B cell (primary cell): ENCODE data around the gene TTC22. TPM values are rescaled to one million over a fixed set of nuclear protein-coding genes. Genes with fewer than 3 reads are reported as not detected.

Experiments used
- ATAC-seq: fragments of 200-7000 bp; cut with Tn5 transposase; one replicate; pipeline ENCODE4 v1.10.0; 2021; ENCODE audit warnings: low read depth, mild to moderate bottlenecking, moderate number of reproducible peaks, moderate library complexity
- CTCF ChIA-PET: fragments of 350-600 bp; sonication (Branson Sonifier 250); formaldehyde crosslinking; loops from one replicate; lab custom pipeline; 2021; ENCODE audit warnings: antibody characterized with exemption, inconsistent platforms; lab: Charles Lee
- POLR2A ChIA-PET: fragments of 350-600 bp; sonication (Branson Sonifier 250); formaldehyde crosslinking; loops from one replicate; lab custom pipeline; 2021; ENCODE audit warnings: antibody characterized with exemption; lab: Charles Lee
- DNase-seq: peaks from one replicate; pipeline ENCODE4 v3.0.0; 2013
- H2AFZ ChIP-seq: 2 replicates; pipeline ENCODE4 v1.6.1; 2012; ENCODE audit warnings: mild to moderate bottlenecking, low read depth, low read length; ENCODE audit not compliant: insufficient read depth, poor library complexity, severe bottlenecking
- H3K27ac ChIP-seq, 2 donors: 1 replicate in 1 of 2; 2 replicates in 1 of 2; pipeline ENCODE4 v1.5.1; 2012 to 2013; ENCODE audit warnings: low read length in 2 of 2, mild to moderate bottlenecking in 2 of 2, moderate library complexity in 1 of 2
- H3K27me3 ChIP-seq, 4 experiments: fragments of 200-600 bp in 1 of 4; sonication (generic) in 1 of 4; replicated peaks in 1 of 4; 1 replicate in 2 of 4; 2 replicates in 2 of 4; pipeline versions ENCODE4 v1.6.1 to v1.7.0; 2013 to 2016; ENCODE audit warnings: low read length in 3 of 4, mild to moderate bottlenecking in 2 of 4, mixed read lengths in 1 of 4, moderate library complexity in 1 of 4; ENCODE audit not compliant: insufficient read depth in 4 of 4, control insufficient read depth in 3 of 4; ENCODE audit errors: control extremely low read depth in 1 of 4
- H3K36me3 ChIP-seq, 2 experiments: replicated peaks in 1 of 2; 1 replicate in 1 of 2; 2 replicates in 1 of 2; pipeline versions ENCODE4 v1.6.1 to v1.7.1; 2013; ENCODE audit warnings: low read length in 1 of 2; ENCODE audit not compliant: insufficient read depth in 2 of 2, control insufficient read depth in 1 of 2; ENCODE audit errors: control extremely low read depth in 1 of 2, extremely low read depth in 1 of 2
- H3K4me1 ChIP-seq, 2 donors: fragments of 200-600 bp in 1 of 2; sonication (generic) in 1 of 2; 1 replicate in 1 of 2; 2 replicates in 1 of 2; pipeline versions ENCODE4 v1.5.1 to v1.6.1; 2013 to 2017; ENCODE audit warnings: low read length in 2 of 2; ENCODE audit not compliant: control insufficient read depth in 2 of 2, insufficient read depth in 2 of 2
- H3K4me2 ChIP-seq: replicated peaks from 2 replicates; pipeline ENCODE3; 2012; ENCODE audit warnings: mild to moderate bottlenecking, low read depth, low read length; ENCODE audit not compliant: poor library complexity, severe bottlenecking
- H3K4me3 ChIP-seq, 5 experiments: fragments of 200-600 bp in 1 of 5; sonication (generic) in 1 of 5; 1 replicate in 3 of 5; 2 replicates in 2 of 5; pipeline versions ENCODE4 v1.5.1 to v1.7.0; 2011 to 2016; ENCODE audit warnings: low read length in 4 of 5, mild to moderate bottlenecking in 4 of 5, low read depth in 2 of 5, control low read depth in 1 of 5, moderate library complexity in 1 of 5; ENCODE audit not compliant: insufficient read depth in 1 of 5; ENCODE audit errors: control extremely low read depth in 1 of 5, extremely low read depth in 1 of 5
- H3K79me2 ChIP-seq: fragments of 200-600 bp; sonication (generic); one replicate; pipeline ENCODE4 v1.6.0; 2016; ENCODE audit warnings: low read length; ENCODE audit not compliant: control insufficient read depth, insufficient read depth
- H3K9ac ChIP-seq: fragments of 200-600 bp; sonication (generic); 2 replicates; pipeline ENCODE4 v1.6.1; 2017; ENCODE audit warnings: mild to moderate bottlenecking, low read length, moderate library complexity
- H3K9me3 ChIP-seq, 3 donors: one replicate each; pipeline versions ENCODE4 v1.6.1 to v1.7.1; 2013; ENCODE audit warnings: low read length in 2 of 3; ENCODE audit not compliant: control insufficient read depth in 2 of 3, insufficient read depth in 1 of 3; ENCODE audit errors: control extremely low read depth in 1 of 3
- H4K20me1 ChIP-seq: 2 replicates; pipeline ENCODE4 v1.6.0; 2012; ENCODE audit warnings: mild to moderate bottlenecking, low read length; ENCODE audit not compliant: insufficient read depth, control insufficient read depth, poor library complexity, severe bottlenecking
- H3K27ac Mint-ChIP-seq: one replicate; pipeline ENCODE4 v1.8.0; 2021; ENCODE audit warnings: mixed read lengths
- H3K27me3 Mint-ChIP-seq: one replicate; pipeline ENCODE4 v1.8.0; 2021; ENCODE audit warnings: mixed read lengths
- H3K4me1 Mint-ChIP-seq: one replicate; pipeline ENCODE4 v1.8.0; 2021; ENCODE audit warnings: mixed read lengths
- H3K4me3 Mint-ChIP-seq: one replicate; pipeline ENCODE4 v1.8.0; 2021; ENCODE audit warnings: mixed read lengths
- H3K9me3 Mint-ChIP-seq: one replicate; pipeline ENCODE4 v1.8.0; 2022; ENCODE audit warnings: mixed read lengths; ENCODE audit not compliant: insufficient read depth
- EZH2 ChIP-seq: IDR thresholded peaks from 2 replicates; pipeline ENCODE4 v1.6.1; 2012; ENCODE audit warnings: borderline replicate concordance, low read depth, mild to moderate bottlenecking, moderate library complexity, low read length; ENCODE audit not compliant: insufficient read depth, poor library complexity, severe bottlenecking
- WGBS: methylation state at CpG from one replicate; pipeline ENCODE4 v1.1.5; 2013; ENCODE audit warnings: missing lambda C conversion rate; ENCODE audit not compliant: insufficient coverage; 5-methylcytosine and 5-hydroxymethylcytosine counted together
- intact Hi-C: fragments of 100-400 bp; cut with micrococcal nuclease; formaldehyde crosslinking; loops from one replicate; pipeline ENCODE4 v1.10.0; 2022
- polyA plus RNA-seq: library from polyadenylated mRNA; depleted of rRNA; stranded (reverse); fragments of >200 nt; gene quantifications from 2 replicates; pipeline ENCODE4 v1.2.3, GENCODE V29; 2012
- total RNA-seq, 2 donors: library from RNA; stranded (reverse); fragments of 120-200 nt in 1 of 2; gene quantifications; 1 replicate in 1 of 2; 2 replicates in 1 of 2; pipeline versions ENCODE4 v1.2.3 to v1.2.4, GENCODE V29; 2013 to 2022
- TF ChIP-seq, protein P1 (sequence below): fragments of 200-600 bp; IDR thresholded peaks from one replicate; pipeline ENCODE4 v1.8.0; 2022; ENCODE audit warnings: antibody characterized with exemption, mild to moderate bottlenecking

TTC22 gene
- total and polyA plus RNA-seq, 2 donors (not counting 1 experiment from before 2014, with no cell fraction given), result 7.8 to 10.9 TPM

- H3K4me2 ChIP-seq, result no peak overlapping the region
- POLR2A ChIA-PET, result no interaction called here
Observed at GRCh38 chr1:54818461-54819194, 17.5 kb upstream of the TTC22 start.

GRCh38 chr1:54816951-54817350, 15.8 kb upstream of the TTC22 start:
- H3K9me3 Mint-ChIP-seq, result no peaks in the 10 kb centered on the region
- no peaks in the 10 kb centered on the region for H3K4me1 ChIP-seq
- no peaks in the 10 kb centered on the region for H3K27me3 ChIP-seq
- no peak overlapping the region for H2AFZ ChIP-seq
- intact Hi-C loops, result no loop called here
- H3K4me2 ChIP-seq, result no peak overlapping the region
- H3K27ac Mint-ChIP-seq, result no peak overlapping the region
- ChIA-PET POLR2A (no interaction called here), CTCF (interaction anchor here (1.3 to 1.6 kb wide), 2 partner anchors 16 to 22 kb away, joined by 4 read pairs; partner anchors contain the start of gene TTC22)
- TF ChIP-seq EZH2, result no peak
- TF ChIP-seq, protein P1, sequence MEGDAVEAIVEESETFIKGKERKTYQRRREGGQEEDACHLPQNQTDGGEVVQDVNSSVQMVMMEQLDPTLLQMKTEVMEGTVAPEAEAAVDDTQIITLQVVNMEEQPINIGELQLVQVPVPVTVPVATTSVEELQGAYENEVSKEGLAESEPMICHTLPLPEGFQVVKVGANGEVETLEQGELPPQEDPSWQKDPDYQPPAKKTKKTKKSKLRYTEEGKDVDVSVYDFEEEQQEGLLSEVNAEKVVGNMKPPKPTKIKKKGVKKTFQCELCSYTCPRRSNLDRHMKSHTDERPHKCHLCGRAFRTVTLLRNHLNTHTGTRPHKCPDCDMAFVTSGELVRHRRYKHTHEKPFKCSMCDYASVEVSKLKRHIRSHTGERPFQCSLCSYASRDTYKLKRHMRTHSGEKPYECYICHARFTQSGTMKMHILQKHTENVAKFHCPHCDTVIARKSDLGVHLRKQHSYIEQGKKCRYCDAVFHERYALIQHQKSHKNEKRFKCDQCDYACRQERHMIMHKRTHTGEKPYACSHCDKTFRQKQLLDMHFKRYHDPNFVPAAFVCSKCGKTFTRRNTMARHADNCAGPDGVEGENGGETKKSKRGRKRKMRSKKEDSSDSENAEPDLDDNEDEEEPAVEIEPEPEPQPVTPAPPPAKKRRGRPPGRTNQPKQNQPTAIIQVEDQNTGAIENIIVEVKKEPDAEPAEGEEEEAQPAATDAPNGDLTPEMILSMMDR, result no peak
- H3K79me2 ChIP-seq, result no peaks in the 10 kb centered on the region
- H3K4me3 Mint-ChIP-seq, result no peak overlapping the region
- H3K4me1 Mint-ChIP-seq, result no peaks in the 10 kb centered on the region
- no peak overlapping the region for H3K4me3 ChIP-seq
- H3K9me3 ChIP-seq, result no peaks in the 10 kb centered on the region
- ATAC-seq, result no peak
- H3K27ac ChIP-seq, result no peak overlapping the region
- peaks cover 3% of the 10 kb centered on the region for H3K27me3 Mint-ChIP-seq
- no peaks in the 10 kb centered on the region for H4K20me1 ChIP-seq
- 98% methylated on average over 12 of the region's 13 CpGs for WGBS
- H3K36me3 ChIP-seq, result no peaks in the 10 kb centered on the region
- H3K9ac ChIP-seq, result no peak overlapping the region
- DNase-seq, result no peak

More at GRCh38 chr1:54818461-54819194, 17.5 kb upstream of the TTC22 start:
- H3K27ac Mint-ChIP-seq, result no peak overlapping the region
- DNase-seq (no peak), ATAC-seq (no peak)
- no peak overlapping the region for H3K9ac ChIP-seq
- H3K9me3 Mint-ChIP-seq, result peaks cover 12% of the 10 kb centered on the region
- H2AFZ ChIP-seq, result peak overlapping the region; percentile 46
- no peak overlapping the region for H3K4me3 ChIP-seq
- H3K27ac ChIP-seq, result no peak overlapping the region
- TF ChIP-seq EZH2, result no peak
- TF ChIP-seq, protein P1, result no peak
- H3K4me1 ChIP-seq, result no peaks in the 10 kb centered on the region
- CTCF ChIA-PET, result interaction anchor here (1.2 kb wide), 1 partner anchor 17 kb away, joined by 4 read pairs; the partner anchor contains the start of gene TTC22
- H3K4me3 Mint-ChIP-seq, result no peak overlapping the region
- intact Hi-C loops, result no loop called here
- 90% methylated on average over 2 of the region's 5 CpGs for WGBS
- H3K9me3 ChIP-seq, result peaks cover 0 to 4% (median 0%) of the 10 kb centered on the region in 3 donors
- H3K27me3 Mint-ChIP-seq, result peaks cover 18% of the 10 kb centered on the region
- H4K20me1 ChIP-seq, result no peaks in the 10 kb centered on the region
- no peaks in the 10 kb centered on the region for H3K79me2 ChIP-seq
- H3K4me1 Mint-ChIP-seq, result no peaks in the 10 kb centered on the region
- no peaks in the 10 kb centered on the region for H3K27me3 ChIP-seq
- no peaks in the 10 kb centered on the region for H3K36me3 ChIP-seq
